Jurkat, Clone E6-1 (cell line): ENCODE results near the gene YWHAH.
A peak's percentile ranks its signal among the peaks of the same experiment; 100 is the strongest.
"Not testable (repeated sequence)": the region's sequence is repeated elsewhere in the genome, so short reads cannot be mapped to it uniquely, and the experiment has no call there.

Experiments used
- DNase-seq: peaks from one replicate; pipeline ENCODE4 v3.0.0-alpha.2; 2011; ENCODE audit warnings: low read depth, low spot score
- H3K4me3 ChIP-seq: 2 replicates; pipeline ENCODE4 v1.5.1; 2011; ENCODE audit warnings: mild to moderate bottlenecking, low read length, control low read depth, moderate library complexity

YWHAH gene

DNA sequence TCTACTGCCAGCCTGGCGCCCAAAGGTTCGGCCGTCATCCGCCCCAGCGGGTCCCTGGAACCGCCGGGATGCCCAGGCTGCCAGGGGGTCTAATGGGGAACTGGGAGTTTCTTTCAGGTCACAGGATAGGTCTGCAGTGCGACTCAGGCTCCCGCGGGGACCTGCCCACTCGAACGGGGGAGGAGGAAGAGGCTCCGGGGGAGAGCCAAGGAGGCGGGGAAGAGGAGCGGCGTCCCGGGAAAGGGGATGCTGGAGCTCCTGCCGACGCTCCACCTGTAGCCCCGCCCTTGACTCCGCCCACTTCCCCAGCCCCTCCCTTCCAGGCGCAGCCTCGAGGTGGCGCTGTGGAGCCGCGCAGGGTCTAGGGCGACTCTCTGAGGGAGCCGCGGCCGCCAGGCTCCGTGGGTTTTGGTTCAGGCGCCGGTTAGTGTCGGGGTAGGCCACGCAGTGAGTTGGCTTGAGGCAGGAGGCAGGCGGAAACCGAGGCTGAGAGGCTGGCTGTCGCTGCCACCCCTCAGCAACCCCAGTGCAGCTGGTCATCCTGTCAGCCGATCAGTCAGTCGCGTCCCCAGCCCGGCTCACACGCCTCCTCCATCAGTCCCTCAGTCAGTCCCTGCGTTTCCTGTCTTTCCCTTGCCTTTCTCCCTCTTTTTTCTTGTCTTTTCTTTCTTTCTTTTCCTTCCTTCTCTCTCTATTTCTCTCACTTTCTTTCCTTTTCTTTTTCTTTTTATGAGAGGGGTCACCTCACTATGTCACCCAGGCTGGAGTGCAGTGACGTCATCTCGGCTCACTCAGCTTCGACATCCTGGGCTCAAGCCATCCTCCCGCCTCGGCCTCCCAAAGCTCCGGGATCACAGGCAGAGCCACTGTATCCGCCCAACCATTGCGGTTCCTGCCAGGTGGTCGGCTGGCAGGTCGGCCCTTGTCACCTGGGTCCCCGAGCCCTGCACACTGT is 26.4 kb downstream of the YWHAH start:
- H3K4me3 ChIP-seq = peak overlapping the region; percentile 48
- DNase-seq = peak; percentile 41

DNA sequence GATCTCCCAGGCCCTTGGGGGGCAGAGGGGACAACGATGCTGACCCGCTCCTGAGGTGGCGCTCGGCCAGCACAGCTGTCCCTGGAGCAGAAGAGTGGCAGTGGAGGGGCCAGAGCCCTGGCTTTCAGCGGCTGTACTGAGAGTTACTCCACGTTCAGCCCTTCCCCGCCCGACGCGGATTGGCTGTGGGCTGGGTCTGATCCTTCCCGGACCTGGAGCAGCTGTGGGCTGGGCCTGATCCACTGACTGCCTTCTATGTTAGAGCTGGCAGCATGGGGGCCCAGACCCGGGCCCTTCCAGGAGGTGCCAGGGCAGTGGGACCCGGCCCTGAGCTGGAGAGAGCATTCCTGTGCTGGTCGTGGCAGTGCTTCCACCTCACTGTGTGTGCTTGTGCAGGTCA is 27.8 kb downstream of the YWHAH start:
- no peak overlapping the region for H3K4me3 ChIP-seq
- no peak for DNase-seq

DNA sequence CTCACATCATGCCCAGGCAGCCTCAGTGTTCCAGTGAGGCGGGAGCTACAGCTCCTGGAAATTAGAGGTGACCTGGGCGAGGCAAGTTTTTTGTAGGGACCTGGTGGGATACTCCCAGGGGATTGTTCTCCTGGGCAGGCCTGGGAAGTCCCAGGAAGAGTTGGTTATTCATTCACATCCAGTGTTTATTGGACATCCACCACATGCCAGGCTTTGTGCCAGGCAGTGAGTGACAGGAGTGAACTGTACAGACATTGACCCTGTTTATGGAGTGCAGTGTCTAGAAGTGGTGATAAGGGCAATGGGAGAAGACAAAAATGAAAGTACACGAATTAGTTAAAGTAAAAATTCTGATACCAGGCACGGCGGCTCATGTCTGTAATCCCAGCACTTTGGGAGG is 29.4 kb downstream of the YWHAH start:
- no peak for DNase-seq
- H3K4me3 ChIP-seq = no peak overlapping the region

DNA sequence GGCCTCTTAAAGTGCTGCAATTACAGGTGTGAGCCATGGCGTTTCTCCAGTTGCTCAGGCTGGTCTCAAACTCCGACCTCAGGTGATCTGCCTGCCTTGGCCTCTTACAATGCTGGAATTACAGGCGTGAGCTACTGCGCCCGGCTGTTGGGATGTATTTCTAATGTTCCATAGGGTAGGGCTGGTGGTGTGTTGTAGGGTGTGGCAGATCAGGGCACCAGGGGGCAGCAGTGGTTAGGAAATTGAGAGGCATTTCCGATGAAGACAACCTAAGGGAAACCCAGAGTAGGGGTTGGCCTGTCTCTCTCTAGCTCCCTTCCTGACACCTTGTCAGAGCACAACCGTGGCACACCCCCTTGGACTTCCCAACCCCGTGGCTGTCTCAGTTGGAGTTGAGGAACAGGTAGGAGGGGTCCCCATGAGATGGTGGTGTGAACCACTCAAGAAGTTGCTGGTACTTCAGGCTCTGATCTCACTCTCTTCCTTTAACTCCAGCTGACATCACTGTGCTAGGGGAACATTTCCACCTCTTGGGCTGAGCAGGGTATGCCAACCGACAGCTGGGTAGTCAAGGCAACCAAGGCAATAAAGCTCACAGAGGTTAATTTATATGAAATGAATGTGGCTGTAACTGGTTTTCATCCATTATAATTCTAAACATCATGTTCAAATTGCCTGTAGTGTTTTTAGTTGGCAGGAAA is 33.0 kb downstream of the YWHAH start:
- peak; percentile 68 for DNase-seq
- H3K4me3 ChIP-seq = no peak overlapping the region

DNA sequence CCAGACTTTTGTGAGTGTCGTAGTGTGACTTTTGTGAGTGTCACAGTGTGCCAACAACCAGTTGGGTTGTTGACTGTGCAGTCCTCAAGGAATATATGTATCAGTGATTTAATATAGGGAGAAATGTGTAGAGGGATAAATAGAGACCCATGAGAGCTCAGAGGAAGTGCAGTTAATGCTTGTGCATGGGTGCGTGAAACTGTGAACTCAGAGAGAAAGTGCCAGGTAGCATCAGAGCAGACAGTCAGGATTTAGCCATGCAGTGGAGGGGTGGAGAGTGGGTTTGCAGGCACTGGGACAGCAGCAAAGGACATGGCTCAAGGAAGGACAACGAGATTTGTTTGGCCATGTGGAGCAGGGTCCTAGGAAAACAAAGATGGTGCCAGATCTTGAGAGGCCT is 33.6 kb downstream of the YWHAH start:
- no peak overlapping the region for H3K4me3 ChIP-seq
- no peak for DNase-seq

DNA sequence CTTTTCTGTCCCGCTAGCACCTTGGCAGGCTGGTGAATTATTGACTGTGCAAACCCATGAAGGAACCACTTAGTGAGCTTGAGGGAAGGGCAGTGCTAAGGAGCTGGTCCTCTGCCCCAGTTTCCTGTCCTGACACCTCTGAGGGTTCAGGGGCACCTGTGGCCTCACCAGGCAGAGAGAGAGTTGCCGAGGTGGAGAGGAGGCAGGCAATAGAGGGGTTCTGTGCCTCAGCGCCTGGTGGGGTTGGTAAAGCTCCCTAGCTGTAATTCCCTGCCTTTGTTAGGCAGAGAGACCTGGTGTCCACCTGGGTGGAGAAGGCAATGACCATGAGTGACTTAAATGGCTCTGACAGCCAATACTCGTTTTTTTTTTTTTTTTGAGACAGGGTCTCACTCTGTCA is 36.3 kb downstream of the YWHAH start:
- H3K4me3 ChIP-seq = no peak overlapping the region
- DNase-seq = no peak

DNA sequence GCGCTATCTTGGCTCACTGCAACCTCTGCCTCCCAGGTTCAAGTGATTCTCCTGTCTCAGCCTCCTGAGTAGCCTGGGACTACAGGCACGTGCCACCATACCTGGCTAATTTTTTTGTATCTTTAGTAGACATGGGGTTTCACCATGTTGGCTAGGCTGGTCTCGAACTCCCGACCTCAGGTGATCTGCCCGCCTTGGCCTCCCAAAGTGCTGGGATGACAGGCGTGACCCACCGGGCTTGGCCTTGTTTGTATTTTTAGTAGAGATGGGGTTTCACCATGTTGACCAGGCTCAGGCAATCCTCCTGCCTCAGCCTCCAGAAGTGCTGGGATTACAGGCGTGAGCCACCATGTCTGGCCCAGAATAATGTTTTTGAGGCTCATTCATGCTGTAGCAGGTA is 37.6 kb downstream of the YWHAH start:
- not testable (repeated sequence) for DNase-seq, H3K4me3 ChIP-seq

DNA sequence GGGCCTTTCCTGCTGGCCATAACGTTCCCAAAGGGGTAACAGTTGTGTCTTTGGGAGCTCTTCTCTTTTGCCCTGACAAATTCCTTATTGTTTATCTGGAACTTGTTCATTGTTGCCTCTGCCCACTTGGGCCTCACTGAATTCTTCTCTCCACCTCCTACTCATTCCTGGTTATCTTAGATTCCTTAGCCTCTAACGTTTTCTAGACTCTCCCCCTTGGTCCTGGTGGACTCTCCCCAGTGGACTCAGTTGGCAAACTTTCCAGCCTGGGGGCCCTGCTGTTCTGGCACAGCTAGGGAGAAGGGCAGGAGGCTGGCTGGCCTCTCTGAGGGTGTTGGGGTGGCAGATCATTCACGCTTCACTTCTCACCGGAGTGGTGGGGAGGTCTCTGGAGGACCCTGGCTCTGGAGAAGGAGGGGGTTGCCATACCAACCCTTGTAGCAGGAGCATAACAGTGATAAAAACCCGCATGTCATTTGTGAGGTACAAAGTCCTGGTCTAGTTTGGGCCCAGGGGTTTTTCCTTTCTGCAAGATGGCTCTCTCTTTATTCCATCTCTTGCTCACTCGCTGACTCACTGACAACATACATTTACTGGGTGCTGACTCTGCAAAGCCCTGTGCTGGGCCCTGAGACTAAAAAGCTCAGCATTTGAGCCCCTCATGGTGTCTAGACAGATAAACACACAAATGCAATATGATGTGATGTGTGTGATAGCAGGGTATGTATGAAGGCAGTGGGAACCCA is 39.7 kb downstream of the YWHAH start:
- no peak overlapping the region for H3K4me3 ChIP-seq
- no peak for DNase-seq

DNA sequence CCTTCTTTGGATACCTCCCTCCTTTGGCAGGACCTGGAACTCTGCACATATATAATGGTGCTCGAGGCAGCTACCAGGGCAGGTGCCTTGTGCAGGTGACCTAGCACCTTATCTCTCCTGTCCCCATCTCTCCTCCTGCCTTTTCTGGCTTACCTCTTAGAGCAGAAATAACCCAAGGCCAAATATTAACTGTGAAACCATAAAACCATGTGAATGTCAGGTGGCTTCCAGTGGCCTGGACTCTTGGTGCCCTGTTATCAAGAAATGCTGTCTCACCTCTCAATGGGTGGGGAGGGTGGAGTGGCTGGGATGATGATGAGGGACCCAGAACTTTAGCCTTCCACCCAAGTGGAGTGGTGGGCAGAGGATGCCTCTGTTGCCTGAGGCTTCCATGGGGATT is 42.9 kb downstream of the YWHAH start:
- H3K4me3 ChIP-seq = no peak overlapping the region
- DNase-seq = no peak

DNA sequence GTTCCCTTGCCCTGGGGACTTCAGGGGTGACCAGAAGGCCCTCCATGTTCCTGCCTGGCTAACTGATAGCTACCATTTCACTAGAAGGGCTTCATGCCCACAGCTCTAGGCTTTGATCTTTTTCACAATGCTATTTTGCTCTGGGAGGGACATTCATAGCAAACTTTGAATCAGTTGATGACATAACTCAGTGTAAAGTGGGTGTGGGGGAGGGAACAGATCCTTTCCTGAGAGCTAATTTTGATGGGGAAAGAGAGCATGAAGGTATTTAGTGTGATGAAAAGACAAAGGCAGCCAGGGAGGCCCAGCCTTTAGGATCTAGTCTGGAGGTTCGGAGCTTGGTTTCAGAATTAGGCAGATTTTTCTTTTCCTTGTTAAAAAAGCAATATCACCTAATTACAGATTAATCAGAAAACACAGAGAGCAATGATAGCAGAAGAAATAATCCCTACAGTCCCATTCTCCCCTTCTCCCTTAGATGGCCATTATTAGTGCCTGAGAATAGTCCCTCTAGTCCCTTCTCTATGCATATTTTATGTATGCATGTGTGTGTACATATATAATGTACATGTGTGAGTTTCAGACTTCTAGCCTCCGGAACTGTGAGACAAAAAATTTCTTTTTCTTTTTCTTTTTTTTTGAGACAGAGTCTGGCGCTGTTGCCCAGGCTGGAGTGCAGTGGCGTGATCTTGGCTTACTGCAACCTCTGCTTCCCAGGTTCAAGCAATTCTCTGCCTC is 46.9 kb downstream of the YWHAH start:
- DNase-seq = no peak
- H3K4me3 ChIP-seq = no peak overlapping the region

DNA sequence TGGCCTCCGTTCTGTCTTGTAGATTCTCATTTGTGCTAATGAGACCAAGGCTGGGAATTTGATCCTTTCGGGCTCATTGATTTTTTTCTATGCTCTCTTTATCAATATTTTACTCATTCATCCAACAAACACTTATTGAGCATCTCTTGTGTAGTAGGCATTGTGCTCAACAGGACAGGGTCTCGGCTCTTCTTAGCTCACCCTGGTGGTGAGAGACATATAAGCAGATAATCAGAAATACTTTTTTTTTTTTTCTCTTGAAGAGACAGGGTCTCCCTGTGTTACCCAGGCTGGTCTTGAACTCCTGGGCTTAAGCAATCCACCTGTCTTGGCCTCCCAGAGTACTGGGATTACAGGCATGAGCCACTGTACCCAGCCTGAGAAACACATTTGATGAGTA is 50.7 kb downstream of the YWHAH start:
- no peak for DNase-seq

DNA sequence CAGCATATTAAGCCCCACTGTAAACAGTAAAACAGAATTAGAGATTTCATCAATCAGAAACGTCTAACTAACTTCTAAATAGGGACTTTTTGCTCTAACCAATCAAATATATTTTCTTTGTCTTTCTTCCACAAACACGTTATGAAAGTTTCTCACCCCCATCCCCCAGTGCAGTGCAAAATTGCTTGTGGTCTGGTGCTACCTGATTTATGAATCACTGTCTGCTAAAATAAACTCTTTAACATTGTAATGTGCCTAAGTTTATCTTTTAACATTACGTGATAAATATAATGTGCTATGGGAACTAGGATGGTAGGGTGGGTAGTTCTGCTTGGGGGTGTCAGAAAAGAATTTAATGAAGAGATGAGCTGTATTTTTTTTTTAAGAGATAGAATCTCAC is 51.5 kb downstream of the YWHAH start:
- no peak for DNase-seq
- H3K4me3 ChIP-seq = no peak overlapping the region

More for the DNA sequence above, 50.7 kb downstream of the YWHAH start:
- no peak overlapping the region for H3K4me3 ChIP-seq

DNA sequence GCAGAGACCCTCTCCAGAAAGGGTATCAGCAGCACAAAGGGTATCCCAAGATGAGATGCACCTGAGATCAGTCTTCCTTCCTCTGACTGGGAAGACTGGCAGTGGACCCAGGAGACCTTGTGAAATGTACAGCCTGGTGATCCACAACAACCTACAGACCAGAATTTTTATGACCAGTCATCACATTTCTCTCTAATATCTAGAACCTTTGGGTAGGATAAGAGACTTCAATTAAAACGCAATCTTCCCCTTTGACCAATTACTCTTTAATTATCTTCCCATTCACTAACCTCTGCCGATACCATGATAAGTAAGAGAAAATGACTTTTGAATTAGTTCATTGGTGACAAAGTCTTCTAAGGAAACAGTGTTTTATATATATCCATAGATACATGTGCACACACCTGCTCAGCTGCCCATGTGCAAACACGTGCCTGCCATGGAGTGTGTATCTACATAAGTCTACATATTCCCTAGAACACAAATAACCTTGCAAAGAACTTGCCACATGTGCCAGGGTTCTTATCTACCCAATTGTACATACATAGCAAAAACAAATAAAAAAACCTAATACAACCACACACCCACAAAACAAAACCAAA is 54.5 kb downstream of the YWHAH start:
- H3K4me3 ChIP-seq = no peak overlapping the region
- DNase-seq = no peak

DNA sequence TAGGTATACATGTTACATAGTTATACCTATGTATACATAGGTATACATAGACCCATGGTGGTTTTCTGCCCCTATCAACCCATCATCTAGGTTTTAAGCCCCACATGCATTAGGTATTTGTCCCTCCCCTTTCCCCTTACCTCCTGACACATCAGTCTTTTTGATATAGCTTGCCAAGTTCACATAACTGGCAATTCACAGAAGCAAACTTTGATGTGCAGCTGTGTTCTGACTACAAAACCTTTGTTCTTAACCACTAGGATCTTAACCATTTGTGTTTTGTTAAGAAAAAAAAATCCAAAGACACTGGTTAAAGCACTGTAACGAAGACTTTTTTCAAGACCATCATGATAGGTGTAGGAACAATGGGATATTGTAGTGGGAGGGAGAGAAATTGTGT is 55.8 kb downstream of the YWHAH start:
- H3K4me3 ChIP-seq = no peak overlapping the region

DNA sequence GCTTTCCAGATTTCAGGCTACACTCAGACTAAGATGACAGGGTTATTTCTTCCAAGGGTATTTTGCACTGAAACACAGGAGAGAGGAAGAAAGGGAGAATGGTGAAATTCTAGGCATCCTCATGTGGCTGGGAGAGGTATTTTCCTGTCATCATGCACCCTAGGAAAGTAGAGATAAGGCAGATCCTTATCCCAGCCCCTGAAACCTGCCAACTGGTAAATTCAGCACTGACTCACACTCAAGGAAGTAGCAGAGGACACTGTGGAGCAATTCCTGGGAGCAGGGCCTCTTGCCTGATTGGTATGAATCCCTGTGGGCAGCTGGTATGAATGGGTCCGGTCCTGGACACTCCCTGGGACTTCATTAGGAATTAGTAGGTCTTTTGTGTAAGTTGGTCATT is 61.1 kb downstream of the YWHAH start:
- DNase-seq = no peak
- H3K4me3 ChIP-seq = no peak overlapping the region

More for the DNA sequence above, 55.8 kb downstream of the YWHAH start:
- peak; percentile 91 for DNase-seq
